SU-DHL-6 (cell line): Measurements from ENCODE around the gene ASCC2.

Experiments used
- H2AFZ ChIP-seq: fragments of 200-600 bp; sonication (generic); 2 replicates; pipeline ENCODE4 v1.6.1; 2014; ENCODE audit warnings: low read depth, mild to moderate bottlenecking, moderate library complexity, mixed read lengths, antibody characterized with exemption, low read length; ENCODE audit not compliant: severe bottlenecking
- H3F3A ChIP-seq: fragments of 200-600 bp; shearing (Covaris generic); 2 replicates; pipeline ENCODE4 v1.6.0; 2016; ENCODE audit warnings: antibody characterized with exemption, mild to moderate bottlenecking; ENCODE audit not compliant: insufficient read depth
- H3K27ac ChIP-seq: fragments of 200-600 bp; sonication (generic); 2 replicates; pipeline ENCODE4 v1.5.1; 2016; ENCODE audit warnings: low read depth, mild to moderate bottlenecking, low read length, moderate library complexity, mixed read lengths
- H3K27me3 ChIP-seq: fragments of 200-600 bp; sonication (generic), shearing (Covaris generic); 2 replicates; pipeline ENCODE4 v1.6.0; 2014; ENCODE audit warnings: mild to moderate bottlenecking, low read length
- H3K36me3 ChIP-seq: fragments of 200-600 bp; sonication (generic); 2 replicates; pipeline ENCODE4 v1.6.1; 2014; ENCODE audit warnings: mild to moderate bottlenecking, low read length, mixed read lengths
- H3K4me2 ChIP-seq: fragments of 300-600, 200-600 bp; shearing (Covaris generic), sonication (generic); 2 replicates; pipeline ENCODE4 v1.6.0; 2014; ENCODE audit warnings: low read length, low read depth, mild to moderate bottlenecking; ENCODE audit not compliant: poor library complexity, severe bottlenecking
- H3K4me3 ChIP-seq: fragments of 200-600 bp; sonication (generic); 2 replicates; pipeline ENCODE4 v1.5.1; 2014; ENCODE audit warnings: antibody characterized with exemption, low read length, mild to moderate bottlenecking, mixed read lengths; ENCODE audit not compliant: insufficient read depth, poor library complexity, severe bottlenecking
- H3K79me2 ChIP-seq: fragments of 200-600 bp; sonication (generic); 2 replicates; pipeline ENCODE4 v1.6.1; 2014; ENCODE audit warnings: mild to moderate bottlenecking, low read length, moderate library complexity; ENCODE audit not compliant: insufficient read depth
- H3K9ac ChIP-seq: fragments of 200-600 bp; sonication (generic); 2 replicates; pipeline ENCODE4 v1.7.0; 2014; ENCODE audit warnings: mild to moderate bottlenecking, low read length
- H3K9me2 ChIP-seq: fragments of 200-600 bp; sonication (generic); replicated peaks from 2 replicates; pipeline ENCODE4 v1.6.1; 2014; ENCODE audit warnings: low read length; ENCODE audit not compliant: insufficient read depth
- H3K9me3 ChIP-seq: fragments of 200-600 bp; sonication (generic); 2 replicates; pipeline ENCODE4 v1.6.1; 2014; ENCODE audit warnings: low read length, mixed read lengths; ENCODE audit not compliant: insufficient read depth
- H4K20me1 ChIP-seq: fragments of 200-600 bp; sonication (generic); 2 replicates; pipeline ENCODE4 v1.6.1; 2014; ENCODE audit warnings: low read depth, mild to moderate bottlenecking, antibody characterized with exemption, low read length, moderate library complexity, mixed read lengths
- CTCF ChIP-seq: fragments of 200-600 bp; sonication (generic); IDR thresholded peaks from one replicate; pipeline ENCODE4 v1.5.1; 2017; ENCODE audit warnings: antibody characterized with exemption, mild to moderate bottlenecking, low read length, moderate library complexity; ENCODE audit not compliant: insufficient read depth, poor library complexity, severe bottlenecking
- EZH2phosphoT487 ChIP-seq: fragments of 200-600 bp; sonication (generic), shearing (Covaris generic); conservative IDR thresholded peaks from 2 replicates; pipeline ENCODE4 v1.6.1; 2018; ENCODE audit warnings: mild to moderate bottlenecking, antibody characterized with exemption, low read length, moderate library complexity, mixed read lengths

Gene ASCC2

GRCh38 chr22:29798318-29798717, 39.8 kb downstream of the ASCC2 start:
- H3K36me3 ChIP-seq: 0 out of 2 replicates have a peak, but pooled peaks cover 5% of the 10 kb centered on the region
- H3K27me3 ChIP-seq: no peaks in the 10 kb centered on the region
- no peaks in the 10 kb centered on the region for H3K79me2 ChIP-seq
- no peak overlapping the region for H2AFZ ChIP-seq
- H3F3A ChIP-seq: no peaks in the 10 kb centered on the region
- H4K20me1 ChIP-seq: no peaks in the 10 kb centered on the region
- H3K4me3 ChIP-seq: no peak overlapping the region
- H3K4me2 ChIP-seq: no peak overlapping the region
- H3K9me2 ChIP-seq: no peaks in the 10 kb centered on the region
- H3K9me3 ChIP-seq: no peaks in the 10 kb centered on the region
- H3K27ac ChIP-seq: no peak overlapping the region
- H3K9ac ChIP-seq: no peak overlapping the region
- TF ChIP-seq CTCF: no peak
- no peak for TF ChIP-seq EZH2phosphoT487

- Histone ChIP-seq H3K4me2 (no peak overlapping the region), H3K36me3 (0 out of 2 replicates have a peak, but pooled peaks cover 5% of the 10 kb centered on the region), H3K79me2 (no peaks in the 10 kb centered on the region), H3K9me3 (no peaks in the 10 kb centered on the region), H2AFZ (no peak overlapping the region), H3F3A (no peaks in the 10 kb centered on the region), H3K9ac (no peak overlapping the region), H3K27ac (no peak overlapping the region), H3K4me3 (no peak overlapping the region), H4K20me1 (no peaks in the 10 kb centered on the region), H3K27me3 (no peaks in the 10 kb centered on the region), H3K9me2 (no peaks in the 10 kb centered on the region)
- TF ChIP-seq EZH2phosphoT487: no peak
Measured at GRCh38 chr22:29797351-29797750, 40.7 kb downstream of the ASCC2 start.

GRCh38 chr22:29795663-29796062, 42.4 kb downstream of the ASCC2 start:
- no peak overlapping the region for H3K9ac ChIP-seq
- no peaks in the 10 kb centered on the region for H3K9me2 ChIP-seq
- no peak overlapping the region for H2AFZ ChIP-seq
- no peaks in the 10 kb centered on the region for H3K9me3 ChIP-seq
- no peak overlapping the region for H3K27ac ChIP-seq
- TF ChIP-seq CTCF (no peak), EZH2phosphoT487 (no peak)
- H3K36me3 ChIP-seq: 0 out of 2 replicates have a peak, but pooled peaks cover 5% of the 10 kb centered on the region
- H3K27me3 ChIP-seq: no peaks in the 10 kb centered on the region
- H3K4me3 ChIP-seq: no peak overlapping the region
- H3F3A ChIP-seq: no peaks in the 10 kb centered on the region
- no peak overlapping the region for H3K4me2 ChIP-seq
- no peaks in the 10 kb centered on the region for H4K20me1 ChIP-seq
- no peaks in the 10 kb centered on the region for H3K79me2 ChIP-seq

- no peaks in the 10 kb centered on the region for H3K9me3 ChIP-seq
- no peak overlapping the region for H3K9ac ChIP-seq
- no peaks in the 10 kb centered on the region for H3K36me3 ChIP-seq
Measured at GRCh38 chr22:29793396-29793795, 44.7 kb downstream of the ASCC2 start.

More at GRCh38 chr22:29793396-29793795, 44.7 kb downstream of the ASCC2 start:
- Histone ChIP-seq H3K9me2 (no peaks in the 10 kb centered on the region), H4K20me1 (no peaks in the 10 kb centered on the region), H2AFZ (no peak overlapping the region), H3K27me3 (no peaks in the 10 kb centered on the region), H3K4me3 (no peak overlapping the region), H3K4me2 (no peak overlapping the region), H3K27ac (no peak overlapping the region), H3F3A (no peaks in the 10 kb centered on the region), H3K79me2 (no peaks in the 10 kb centered on the region)
- no peak for TF ChIP-seq CTCF
